Medulla oblongata (tissue), 1 donor: ENCODE measurements around the gene SRRM5.
"Not testable (repeated sequence)": the region's sequence is repeated elsewhere in the genome, so short reads cannot be mapped to it uniquely, and the experiment has no call there.

Experiments
- DNase-seq: peaks from one replicate; pipeline ENCODE4 v3.0.0-alpha.2; 2015; ENCODE audit errors: extremely low spot score

Gene SRRM5

DNA sequence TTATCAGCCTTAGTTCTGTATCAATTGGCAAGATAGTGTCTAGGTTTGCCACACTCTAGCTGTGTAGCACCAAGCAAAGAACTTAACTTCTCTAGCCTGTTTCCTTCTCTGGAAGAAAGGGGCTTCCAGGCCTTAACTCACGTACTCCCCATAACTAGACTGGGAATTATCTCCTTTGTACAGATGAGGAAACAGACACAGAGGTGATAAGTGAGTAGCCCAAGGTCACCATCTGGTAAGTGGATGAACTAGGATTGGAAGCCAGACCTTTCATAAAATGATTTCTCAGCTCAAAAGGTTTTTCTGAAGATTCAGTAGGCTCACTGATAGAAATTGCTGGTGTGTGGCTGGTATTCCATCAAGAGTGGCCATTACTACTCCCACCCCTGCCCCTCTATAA, 4.4 kb downstream of the SRRM5 start:
- no peak for DNase-seq

DNA sequence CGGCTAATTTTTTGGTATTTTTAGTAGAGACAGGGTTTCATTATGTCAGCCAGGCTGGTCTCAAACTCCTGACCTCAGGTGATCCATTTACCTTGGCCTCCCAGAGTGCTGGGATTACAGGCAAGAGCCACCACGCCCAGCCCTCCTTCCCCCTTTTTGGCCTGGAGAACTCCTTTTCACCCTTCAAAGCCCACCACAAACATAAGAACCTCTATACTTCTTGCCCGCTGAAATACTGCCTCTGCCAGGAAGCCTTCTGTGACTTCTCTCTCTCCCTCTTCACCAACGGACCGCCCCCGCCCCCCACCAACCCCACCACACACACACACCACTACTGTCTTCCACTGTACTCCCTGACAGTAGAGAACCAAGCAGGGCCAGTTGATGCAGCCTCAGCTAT, 5.1 kb downstream of the SRRM5 start:
- no peak for DNase-seq

DNA sequence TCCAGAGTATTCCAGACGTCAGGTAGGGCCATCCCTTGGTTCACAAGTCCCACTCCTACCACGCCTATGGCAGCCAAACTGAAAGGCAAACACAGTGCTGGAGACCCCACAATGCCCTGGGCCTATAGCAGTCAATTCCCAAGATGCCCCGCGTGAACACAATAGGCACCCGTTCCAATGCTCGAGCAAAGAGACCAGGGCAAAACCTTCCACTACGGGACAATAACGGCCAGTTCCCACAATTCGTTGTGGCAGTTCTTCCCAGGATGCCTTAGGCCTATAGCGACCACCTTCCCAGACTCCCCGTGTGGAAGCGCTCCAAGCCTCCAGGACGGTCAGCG, 7.0 kb downstream of the SRRM5 start:
- peak; percentile 71 for DNase-seq

DNA sequence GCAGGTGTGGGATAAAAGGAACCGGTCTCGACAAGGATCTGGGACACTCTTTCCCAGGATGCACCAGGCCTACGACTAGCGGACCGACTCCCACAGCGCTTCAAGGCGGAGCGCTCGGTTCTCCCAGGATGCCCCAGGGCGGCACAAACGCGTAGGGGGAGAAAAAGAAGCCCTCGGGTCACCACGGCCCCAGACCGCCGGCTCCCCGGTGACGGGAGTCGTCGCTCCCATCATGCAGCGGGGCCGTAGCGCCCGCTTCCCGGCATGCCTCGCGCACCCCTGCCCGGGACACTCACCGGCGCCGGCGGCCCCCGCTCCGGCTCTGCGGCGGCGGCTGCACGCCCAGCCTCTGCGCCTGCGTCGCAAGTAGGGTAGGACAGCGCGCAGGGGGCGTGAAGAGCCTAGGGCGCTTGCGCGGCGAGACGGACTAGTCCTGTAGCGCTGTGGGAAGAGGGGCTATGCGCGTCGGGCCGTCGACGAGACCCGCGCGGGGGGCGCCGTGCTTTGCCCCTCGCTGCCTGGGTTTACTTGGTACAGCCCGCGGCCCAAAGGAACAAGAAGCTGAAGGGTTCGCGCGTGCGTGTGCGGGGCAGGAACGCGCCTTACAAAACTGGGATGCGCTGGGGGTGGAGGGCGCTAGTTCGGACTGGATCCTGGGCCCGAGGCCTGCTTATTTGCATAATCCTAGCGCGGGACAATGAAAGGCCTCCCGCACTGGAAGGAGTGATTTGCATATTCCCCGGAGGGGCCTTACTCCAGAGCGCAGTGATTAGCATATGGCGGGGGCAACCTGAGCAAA, 7.6 kb downstream of the SRRM5 start, which contains the start of gene ZNF428:
Gene ZNF428, minus strand, starts transcription at position 368 of the 799 bp plus-strand sequence. CDS start 5,325 bp downstream, outside the sequence.
- DNase-seq = peak; percentile 92

DNA sequence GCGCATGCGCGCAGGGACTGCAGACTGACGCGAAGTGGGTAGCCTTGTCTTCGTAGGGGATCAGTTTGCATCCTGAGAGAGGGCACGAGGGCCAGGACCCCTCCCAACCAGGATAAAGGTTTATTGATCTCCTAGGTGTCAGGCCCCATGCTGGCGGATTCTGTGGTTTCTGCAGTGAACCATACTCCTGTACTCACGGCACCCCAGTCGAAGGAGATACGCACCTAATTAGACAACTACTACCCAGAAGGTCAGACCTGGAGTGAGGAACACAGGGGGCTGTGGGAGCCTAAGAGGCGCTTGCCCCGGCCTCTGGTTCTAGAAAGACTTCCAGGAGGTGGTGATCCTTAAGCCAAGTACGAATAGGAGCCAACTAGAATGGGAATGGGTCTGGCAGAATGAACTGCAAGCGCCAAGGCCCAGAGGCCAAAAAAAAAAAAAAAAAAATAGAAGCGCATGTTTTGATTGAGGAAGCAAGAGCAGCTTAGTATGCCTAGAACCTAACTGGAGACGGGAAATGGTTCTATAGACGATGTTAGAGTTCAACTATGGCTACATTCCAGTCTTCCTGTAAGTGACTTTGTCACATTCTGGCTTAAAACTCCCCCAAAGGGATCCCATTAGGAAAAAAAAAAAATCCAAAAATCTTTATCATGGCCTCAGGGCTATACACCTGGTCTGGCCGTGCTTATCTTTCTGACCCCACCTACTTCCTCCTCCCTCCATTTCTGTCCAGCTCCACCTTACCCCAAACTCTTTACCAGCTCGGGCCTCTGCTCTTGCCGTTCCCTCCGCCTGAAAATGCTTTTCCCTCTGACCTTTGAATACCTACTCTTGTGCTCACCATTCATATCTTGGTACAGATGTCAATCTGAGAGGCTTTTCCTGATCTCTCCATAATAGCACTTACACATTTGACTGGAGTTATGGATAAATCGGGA, 8.4 kb downstream of the SRRM5 start:
- DNase-seq = no peak

DNA sequence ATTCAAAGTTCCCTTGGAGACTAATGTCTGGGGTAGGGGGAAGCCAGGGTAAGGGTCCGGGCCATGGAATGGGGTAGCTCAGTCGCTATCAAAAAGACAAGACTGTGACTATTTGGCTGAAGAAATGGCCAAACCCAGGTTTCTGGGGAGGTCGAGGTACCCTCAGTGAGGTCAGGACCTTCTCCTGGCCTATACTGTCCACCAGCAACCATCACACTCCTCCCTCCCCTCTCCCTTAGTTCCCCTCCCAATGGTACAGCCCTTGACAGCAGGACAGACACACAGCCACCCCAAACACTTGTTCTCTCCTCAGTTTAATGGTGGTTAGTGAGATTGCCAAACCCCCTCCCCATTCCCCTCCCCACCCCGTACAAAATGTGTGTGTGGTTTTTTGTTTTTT, 10.2 kb downstream of the SRRM5 start:
- DNase-seq = no peak

DNA sequence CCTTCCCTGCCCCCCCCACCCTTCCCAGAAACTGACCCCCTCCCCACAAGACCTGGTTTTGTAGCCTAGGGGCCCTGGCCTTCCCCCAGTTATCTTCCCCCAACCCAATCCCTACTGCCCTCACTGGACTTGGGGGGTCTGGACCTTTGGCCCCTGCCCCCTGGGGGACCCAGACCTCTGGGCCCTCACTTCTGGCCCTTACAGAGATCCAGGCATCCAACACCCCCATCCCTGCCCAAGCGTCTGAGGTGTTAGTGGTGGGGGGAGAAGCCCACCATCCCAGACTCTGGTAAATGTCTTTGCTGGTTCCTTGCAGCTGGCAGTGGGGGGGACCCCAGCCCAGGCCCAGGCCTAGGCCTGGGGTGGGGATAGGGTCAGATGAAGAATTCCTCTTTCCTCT, 11.1 kb downstream of the SRRM5 start:
- no peak for DNase-seq

GRCh38 chr19:43623889-43624670, 12.2 kb downstream of the SRRM5 start:
- no peak for DNase-seq

DNA sequence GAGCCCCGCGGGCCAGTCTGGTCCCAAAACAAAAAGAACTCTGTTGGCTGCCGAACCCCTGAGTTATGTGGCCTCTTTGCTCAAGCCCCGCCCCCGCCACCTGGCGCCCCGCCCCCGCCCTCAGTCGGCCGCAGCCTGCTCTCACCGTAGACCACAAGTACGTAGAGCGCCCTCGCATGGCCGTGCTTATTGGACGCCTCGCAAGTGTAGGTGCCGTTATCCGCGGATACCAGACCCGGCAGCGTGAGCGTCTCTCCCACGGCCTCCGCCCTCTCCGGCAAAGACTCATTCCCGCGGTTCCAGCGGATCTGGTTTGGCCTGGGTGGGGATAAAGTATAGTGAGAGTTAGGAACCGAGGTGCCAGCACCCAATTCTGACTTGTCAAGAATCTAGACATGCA, 13.0 kb downstream of the SRRM5 start:
- no peak for DNase-seq

- no peak for DNase-seq
These were observed 14.2 kb downstream of the SRRM5 start for GRCh38 chr19:43625918-43626579.

GRCh38 chr19:43626838-43627237, 14.9 kb downstream of the SRRM5 start:
- no peak for DNase-seq

DNA sequence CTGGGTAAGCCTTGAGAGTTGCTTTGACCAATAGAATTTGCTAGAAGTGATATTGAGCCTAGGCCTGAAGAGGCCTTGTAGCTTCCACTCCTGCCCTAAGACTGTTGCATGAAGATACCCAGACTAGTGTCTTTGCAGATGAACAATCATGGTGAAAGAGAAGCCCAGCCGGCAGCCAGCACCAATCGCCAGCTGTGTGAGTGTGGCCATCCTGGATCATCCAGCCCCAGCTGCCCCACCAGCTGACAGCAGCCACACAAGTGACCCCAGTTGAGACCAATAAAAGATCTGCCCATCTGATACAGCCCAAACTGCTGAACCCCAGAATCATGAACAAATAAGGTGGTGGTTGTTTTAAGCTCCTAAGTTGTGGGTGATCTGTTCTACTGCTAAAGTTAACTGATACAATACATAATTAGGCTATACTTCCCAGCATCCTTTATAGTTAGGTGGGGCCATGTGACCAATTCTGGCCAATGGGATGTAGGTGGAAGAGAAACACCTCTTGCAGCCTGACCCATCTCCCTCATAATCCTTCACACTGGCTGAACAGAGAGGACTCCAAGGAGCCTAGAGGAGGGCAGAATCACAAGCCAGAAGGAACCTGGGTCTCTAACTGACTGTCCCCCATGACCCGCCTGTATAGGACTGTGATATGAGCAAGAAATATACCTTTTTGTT, 16.9 kb downstream of the SRRM5 start:
- no peak for DNase-seq

GRCh38 chr19:43631491-43631890, 19.6 kb downstream of the SRRM5 start:
- DNase-seq = no peak

- DNase-seq = no peak
These were observed 21.6 kb downstream of the SRRM5 start for GRCh38 chr19:43633520-43633919.

DNA sequence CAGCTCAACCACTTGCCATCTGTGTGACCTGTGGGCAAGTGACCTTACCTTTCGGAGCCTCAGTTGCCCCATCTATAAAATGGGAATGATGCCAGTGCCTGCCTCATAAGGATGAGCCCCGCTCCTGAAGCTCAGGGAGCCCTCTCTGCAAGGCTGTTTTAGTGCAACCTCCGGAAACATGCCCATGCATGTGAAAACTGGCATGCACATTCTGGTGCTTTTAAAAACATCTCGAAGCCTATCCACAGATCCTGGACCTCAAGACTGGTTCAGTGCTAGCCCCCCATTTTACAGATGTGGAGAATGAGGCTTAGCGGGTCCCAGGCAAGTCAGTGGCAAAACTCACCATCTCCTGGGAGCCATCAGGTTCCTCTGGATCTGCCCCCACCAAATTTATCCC, 22.2 kb downstream of the SRRM5 start:
- no peak for DNase-seq

DNA sequence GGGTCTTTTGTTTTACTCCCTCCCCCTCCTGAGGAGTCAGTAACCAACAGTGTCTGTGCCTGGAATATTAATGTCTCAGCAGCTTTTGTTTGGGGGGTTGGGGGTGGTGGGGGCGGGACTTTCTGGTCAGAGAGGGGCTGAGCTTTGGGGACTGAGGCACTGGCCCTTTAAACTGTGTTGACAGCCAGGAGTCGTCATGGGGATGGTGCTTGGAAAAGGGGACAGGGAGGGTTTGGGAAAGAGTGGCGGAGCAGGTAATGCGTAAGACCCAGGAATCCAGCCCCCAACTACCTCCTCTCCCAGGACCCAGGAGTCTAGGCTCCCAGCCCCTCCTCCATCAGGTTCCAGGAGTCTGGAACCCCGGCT, 22.6 kb downstream of the SRRM5 start:
- peak; percentile 78 for DNase-seq

- DNase-seq = peak; percentile 82
These were observed 23.1 kb downstream of the SRRM5 start for GRCh38 chr19:43634872-43635560.

- not testable (repeated sequence) for DNase-seq
These were observed 23.7 kb downstream of the SRRM5 start for GRCh38 chr19:43635561-43635940.

DNA sequence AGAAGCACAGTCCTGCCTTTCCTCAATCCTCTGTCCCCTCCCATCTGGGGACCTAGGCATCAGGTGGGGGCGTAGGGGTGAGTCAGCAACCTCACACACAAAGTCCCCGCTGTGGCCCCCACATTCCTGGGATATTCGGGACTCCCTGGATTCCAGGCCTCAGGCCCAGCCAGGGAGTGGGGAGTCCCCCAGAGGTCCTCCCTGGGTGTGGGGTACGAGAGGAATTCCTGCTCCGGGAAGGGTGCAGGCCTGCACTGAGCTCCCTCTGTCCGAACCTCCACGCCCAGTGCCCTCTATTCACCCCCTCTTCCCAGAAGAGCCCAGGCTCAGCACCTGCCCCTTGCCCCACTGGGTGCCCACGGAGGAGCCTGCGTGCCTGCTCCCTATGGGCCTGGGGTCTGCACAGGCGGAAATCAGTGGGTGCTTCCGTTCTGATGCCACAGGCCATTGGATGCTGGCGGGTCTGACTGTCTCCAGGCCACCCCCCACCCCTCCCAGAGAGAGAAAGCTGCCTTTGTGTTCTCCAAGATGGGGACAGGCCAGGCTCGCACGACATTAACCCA, 24.3 kb downstream of the SRRM5 start:
- DNase-seq = peak; percentile 80
